Subcutaneous adipose tissue (tissue), 4 donors: Measurements from ENCODE around the gene F2RL3. TPM values are rescaled to one million over a fixed set of nuclear protein-coding genes. Genes with fewer than 3 reads are reported as not detected.

Experiments
- CTCF ChIP-seq: fragments of 450-650 bp; IDR thresholded peaks from one replicate; pipeline ENCODE4 v1.5.1; 2016; ENCODE audit warnings: low read depth, mild to moderate bottlenecking, control low read depth, antibody characterized with exemption, moderate library complexity
- total RNA-seq, 4 donors: library from RNA; depleted of rRNA; stranded (reverse); fragments of >200 nt; gene quantifications; one replicate each; pipeline ENCODE4 v1.1.0, GENCODE V29; 2016

F2RL3 gene
- total RNA-seq, 4 donors from 2014 or later: 2.5 to 24.1 (median 10.6) TPM

GRCh38 chr19:16883522-16883921, 5.3 kb upstream of the F2RL3 start:
- TF ChIP-seq CTCF: no peak

GRCh38 chr19:16885166-16885565, 3.6 kb upstream of the F2RL3 start:
- TF ChIP-seq CTCF: no peak

- TF ChIP-seq CTCF: no peak
Measured at GRCh38 chr19:16886305-16886880, 2.4 kb upstream of the F2RL3 start.

- TF ChIP-seq CTCF: no peak
Measured at GRCh38 chr19:16887353-16888265, 1.2 kb upstream of the F2RL3 start.

- TF ChIP-seq CTCF: no peak
Measured at GRCh38 chr19:16889366-16889882, 625 bp downstream of the F2RL3 start.

- TF ChIP-seq CTCF: no peak
Measured at GRCh38 chr19:16889883-16890460, 1.2 kb downstream of the F2RL3 start.
